ENCODE data around the gene OPRD1. TPM values are rescaled to one million over a fixed set of nuclear protein-coding genes. Genes with fewer than 3 reads are reported as not detected.
A peak's percentile ranks its signal among the peaks of the same experiment; 100 is the strongest.
"Not testable (repeated sequence)": the region's sequence is repeated elsewhere in the genome, so short reads cannot be mapped to it uniquely, and the experiment has no call there.

OPRD1 gene
- not detected for total RNA-seq
- long read RNA-seq, result 0 reads

DNA sequence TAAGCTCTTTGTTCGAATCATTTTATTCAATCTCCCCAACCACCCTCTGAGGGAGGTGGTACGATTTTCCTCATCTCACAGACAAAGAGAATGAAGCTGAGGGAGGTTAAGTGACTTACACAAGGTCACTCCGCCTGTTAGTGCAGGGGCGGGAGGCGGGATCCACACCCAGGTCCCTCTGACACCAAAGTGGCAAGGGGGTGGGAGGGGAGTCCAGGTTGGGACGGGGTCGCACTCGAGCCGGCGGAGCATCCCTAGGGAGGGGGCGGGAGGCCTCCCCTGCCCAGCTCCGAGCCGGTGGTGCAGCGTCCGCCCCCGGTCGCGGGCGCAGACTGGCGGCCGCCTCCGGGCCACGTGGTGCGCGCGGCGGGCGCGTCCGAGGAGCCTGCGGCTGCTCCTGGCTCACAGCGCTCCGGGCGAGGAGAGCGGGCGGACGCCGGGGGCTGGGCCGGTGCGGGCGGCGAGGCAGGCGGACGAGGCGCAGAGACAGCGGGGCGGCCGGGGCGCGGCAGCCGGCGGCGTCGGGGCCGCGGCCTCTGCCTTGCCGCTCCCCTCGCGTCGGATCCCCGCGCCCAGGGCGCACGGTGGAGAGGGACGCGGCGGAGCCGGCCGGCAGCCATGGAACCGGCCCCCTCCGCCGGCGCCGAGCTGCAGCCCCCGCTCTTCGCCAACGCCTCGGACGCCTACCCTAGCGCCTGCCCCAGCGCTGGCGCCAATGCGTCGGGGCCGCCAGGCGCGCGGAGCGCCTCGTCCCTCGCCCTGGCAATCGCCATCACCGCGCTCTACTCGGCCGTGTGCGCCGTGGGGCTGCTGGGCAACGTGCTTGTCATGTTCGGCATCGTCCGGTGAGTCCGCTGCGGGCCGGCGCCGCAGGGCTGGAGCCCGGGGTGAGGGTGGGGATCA lies at the start of gene OPRD1:
TSS of gene OPRD1 (plus strand) at position 405 of the 903 bp plus-strand sequence. CDS start at position 619, 214 bp downstream.
- ATAC-seq (no peak), DNase-seq (no peak)
- intact Hi-C loops (cut with DNase I), result no loop called here

DNA sequence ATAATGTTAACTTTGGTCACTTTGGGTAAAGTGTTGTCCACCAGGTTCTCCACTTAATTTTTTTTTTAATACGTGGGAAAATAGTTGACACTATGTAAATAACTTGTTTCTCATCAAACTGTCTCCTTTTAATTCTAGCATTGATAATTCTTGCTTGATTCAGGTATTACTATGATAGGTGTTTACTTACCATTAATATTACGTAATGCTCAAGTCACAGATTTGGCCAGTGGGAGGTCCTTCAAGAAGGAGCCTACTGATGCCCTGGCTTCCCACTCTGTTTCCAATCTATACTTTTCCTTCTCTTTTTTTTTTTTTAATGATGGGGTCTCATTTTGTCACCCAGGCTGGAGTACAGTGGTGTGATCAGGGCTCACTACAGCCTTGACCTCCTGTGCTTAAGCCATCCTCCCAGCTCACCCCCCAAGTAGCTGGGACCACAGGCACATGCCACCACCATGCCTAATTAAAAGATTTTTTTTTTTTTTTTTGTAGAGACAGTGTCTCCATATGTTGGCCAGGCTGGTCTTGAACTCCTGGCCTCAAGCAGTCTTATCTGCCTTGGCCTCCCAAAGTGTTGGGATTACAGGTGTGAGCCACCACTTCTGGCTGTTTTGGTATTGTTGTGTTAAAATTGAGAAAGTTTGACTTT lies 45.3 kb upstream of the OPRD1 start:
- intact Hi-C loops (cut with DNase I), result no loop called here
- no peaks in the 10 kb centered on the region for H3K9me3 ChIP-seq
- TF ChIP-seq, protein P1, sequence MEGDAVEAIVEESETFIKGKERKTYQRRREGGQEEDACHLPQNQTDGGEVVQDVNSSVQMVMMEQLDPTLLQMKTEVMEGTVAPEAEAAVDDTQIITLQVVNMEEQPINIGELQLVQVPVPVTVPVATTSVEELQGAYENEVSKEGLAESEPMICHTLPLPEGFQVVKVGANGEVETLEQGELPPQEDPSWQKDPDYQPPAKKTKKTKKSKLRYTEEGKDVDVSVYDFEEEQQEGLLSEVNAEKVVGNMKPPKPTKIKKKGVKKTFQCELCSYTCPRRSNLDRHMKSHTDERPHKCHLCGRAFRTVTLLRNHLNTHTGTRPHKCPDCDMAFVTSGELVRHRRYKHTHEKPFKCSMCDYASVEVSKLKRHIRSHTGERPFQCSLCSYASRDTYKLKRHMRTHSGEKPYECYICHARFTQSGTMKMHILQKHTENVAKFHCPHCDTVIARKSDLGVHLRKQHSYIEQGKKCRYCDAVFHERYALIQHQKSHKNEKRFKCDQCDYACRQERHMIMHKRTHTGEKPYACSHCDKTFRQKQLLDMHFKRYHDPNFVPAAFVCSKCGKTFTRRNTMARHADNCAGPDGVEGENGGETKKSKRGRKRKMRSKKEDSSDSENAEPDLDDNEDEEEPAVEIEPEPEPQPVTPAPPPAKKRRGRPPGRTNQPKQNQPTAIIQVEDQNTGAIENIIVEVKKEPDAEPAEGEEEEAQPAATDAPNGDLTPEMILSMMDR (IDR thresholded peaks at IDR 0.05), result no peak
- no peak for ATAC-seq
- no peak for DNase-seq
- no peaks in the 10 kb centered on the region for H3K27me3 ChIP-seq
- H3K4me1 ChIP-seq, result peaks cover 20% of the 10 kb centered on the region
- H3K4me3 ChIP-seq, result no peak overlapping the region
- peaks cover 35% of the 10 kb centered on the region for H3K36me3 ChIP-seq
- H3K27ac ChIP-seq, result no peak overlapping the region

More for the DNA sequence above, at the start of gene OPRD1:
- Histone ChIP-seq H3K27ac (no peak within 1 kb of the TSS), H3K36me3 (no peaks in the 10 kb centered on the region), H3K27me3 (peaks cover 53% of the 10 kb centered on the region), H3K4me1 (no peaks in the 10 kb centered on the region), H3K4me3 (no peak within 1 kb of the TSS), H3K9me3 (no peaks in the 10 kb centered on the region)
- TF ChIP-seq, protein P1 (IDR thresholded peaks at IDR 0.05), result no peak

DNA sequence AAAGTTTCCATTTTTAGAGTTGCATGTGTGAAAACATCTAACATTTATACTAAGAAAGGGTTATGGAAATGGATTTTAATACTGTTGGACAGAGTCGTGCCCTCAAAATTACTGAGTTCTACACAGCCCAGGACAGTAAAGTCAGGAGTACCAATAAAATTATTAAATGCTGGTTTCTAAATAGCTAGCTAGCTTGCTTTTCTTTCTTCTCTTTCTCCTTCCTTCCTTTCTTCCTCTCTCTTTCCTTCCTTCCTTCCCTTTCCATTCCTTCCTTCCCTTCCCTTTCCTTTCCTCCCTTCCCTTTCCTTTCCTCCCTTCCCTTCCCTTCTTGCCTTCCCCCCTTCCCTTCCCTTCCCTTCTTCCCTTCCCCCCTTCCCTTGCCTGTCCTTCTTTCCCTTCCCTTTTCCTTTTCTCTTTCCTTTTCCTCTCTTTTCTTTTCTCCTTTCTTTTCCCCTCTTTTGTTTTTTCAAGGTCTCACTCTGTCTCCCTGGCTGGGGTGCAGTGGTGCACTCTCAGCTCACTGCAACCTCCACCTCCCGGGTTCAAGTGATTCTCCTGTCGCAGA lies 41.3 kb upstream of the OPRD1 start:
- H3K27me3 ChIP-seq, result no peaks in the 10 kb centered on the region
- H3K4me1 ChIP-seq, result peaks cover 20% of the 10 kb centered on the region
- peaks cover 40% of the 10 kb centered on the region for H3K36me3 ChIP-seq
- no peak for ATAC-seq
- no peak overlapping the region for H3K4me3 ChIP-seq
- no peaks in the 10 kb centered on the region for H3K9me3 ChIP-seq
- DNase-seq, result no peak
- TF ChIP-seq, protein P1 (IDR thresholded peaks at IDR 0.05), result no peak
- no peak overlapping the region for H3K27ac ChIP-seq
- intact Hi-C loops (cut with DNase I), result no loop called here

DNA sequence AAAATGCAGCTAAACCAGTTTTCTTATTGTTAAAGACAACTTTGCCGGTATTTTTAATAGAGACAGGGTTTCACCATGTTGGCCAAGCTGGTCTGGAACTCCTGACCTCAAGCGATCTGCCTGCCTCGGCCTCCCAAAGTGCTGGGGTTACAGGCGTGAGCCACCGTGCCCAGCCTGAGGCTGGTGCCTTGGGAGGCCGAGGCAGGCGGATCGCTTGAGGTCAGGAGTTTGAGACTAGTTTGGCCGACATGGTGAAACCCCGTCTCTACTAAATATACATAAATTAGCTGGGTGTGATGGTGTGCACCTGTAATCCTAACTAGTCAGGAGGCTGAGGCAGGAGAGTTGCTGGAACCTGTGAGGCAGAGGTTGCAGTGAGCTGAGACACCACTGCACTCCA lies 40.0 kb upstream of the OPRD1 start:
- Histone ChIP-seq H3K4me1 (peaks cover 12% of the 10 kb centered on the region), H3K36me3 (peaks cover 35% of the 10 kb centered on the region)
- H3K27ac ChIP-seq; ATAC-seq; H3K4me3 ChIP-seq; intact Hi-C loops (cut with DNase I); H3K27me3 ChIP-seq; H3K9me3 ChIP-seq: not testable (repeated sequence)
- peak; percentile 33 for DNase-seq

DNA sequence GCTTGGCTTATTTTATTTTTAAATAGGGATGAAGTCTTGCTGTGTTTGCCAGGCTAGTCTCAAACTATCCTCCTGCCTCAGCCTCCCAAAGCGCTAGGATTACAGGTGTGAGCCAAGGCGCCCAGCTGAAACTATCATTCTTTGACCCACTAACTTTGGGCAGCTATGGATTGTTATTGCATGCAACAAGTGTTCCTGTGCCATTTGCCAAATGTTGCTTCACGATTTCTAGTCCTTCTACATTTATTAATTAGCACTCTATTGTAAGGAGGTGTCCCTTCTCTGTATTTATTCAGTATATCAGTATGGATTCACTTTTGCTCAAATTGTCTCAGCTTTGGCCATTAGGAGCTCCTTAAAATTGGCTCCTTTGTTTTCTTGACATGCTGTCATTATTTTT lies 38.9 kb upstream of the OPRD1 start:
- Histone ChIP-seq H3K27me3 (no peaks in the 10 kb centered on the region), H3K9me3 (no peaks in the 10 kb centered on the region), H3K27ac (no peak overlapping the region), H3K4me1 (peaks cover 12% of the 10 kb centered on the region), H3K4me3 (no peak overlapping the region), H3K36me3 (peaks cover 31% of the 10 kb centered on the region)
- intact Hi-C loops (cut with DNase I), result no loop called here
- DNase-seq (no peak), ATAC-seq (no peak)
- TF ChIP-seq, protein P1 (IDR thresholded peaks at IDR 0.05), result no peak
